Mesothelial cell of epicardium (in vitro differentiated cells): ENCODE measurements around the gene PCA3. TPM values are rescaled to one million over a fixed set of nuclear protein-coding genes. Genes with fewer than 3 reads are reported as not detected.
A peak's percentile ranks its signal among the peaks of the same experiment; 100 is the strongest.

ENCODE experiments used
- DNase-seq, 2 experiments: peaks; one replicate each; pipeline ENCODE4 v3.0.0; 2021; ENCODE audit warnings: low spot score in 2 of 2; ENCODE audit not compliant: unreplicated experiment in 2 of 2
- H3K27ac Mint-ChIP-seq: 2 replicates; pipeline ENCODE4 v1.8.0; 2021; ENCODE audit warnings: mixed read lengths
- H3K27me3 Mint-ChIP-seq: 2 replicates; pipeline ENCODE4 v1.8.0; 2021; ENCODE audit warnings: low read depth, mixed read lengths
- H3K36me3 Mint-ChIP-seq: 2 replicates; pipeline ENCODE4 v1.8.0; 2021; ENCODE audit warnings: mixed read lengths
- H3K4me1 Mint-ChIP-seq: 2 replicates; pipeline ENCODE4 v1.8.0; 2021; ENCODE audit warnings: mixed read lengths
- H3K4me3 Mint-ChIP-seq: 2 replicates; pipeline ENCODE4 v1.8.0; 2021; ENCODE audit warnings: mild to moderate bottlenecking, moderate library complexity, mixed read lengths
- H3K9me3 Mint-ChIP-seq: 2 replicates; pipeline ENCODE4 v1.8.0; 2021; ENCODE audit warnings: mixed read lengths
- CTCF ChIP-seq: fragments of 200-600 bp; sonication (generic); IDR thresholded peaks from one replicate; pipeline ENCODE4 v1.5.0; 2021; ENCODE audit warnings: antibody characterized with exemption; ENCODE audit not compliant: unreplicated experiment
- total RNA-seq: library from RNA; stranded (reverse); gene quantifications from 3 replicates; pipeline ENCODE4 v1.2.1, GENCODE V29; 2021

The PCA3 gene
- total RNA-seq, 1 donor from 2014 or later = not detected

DNA sequence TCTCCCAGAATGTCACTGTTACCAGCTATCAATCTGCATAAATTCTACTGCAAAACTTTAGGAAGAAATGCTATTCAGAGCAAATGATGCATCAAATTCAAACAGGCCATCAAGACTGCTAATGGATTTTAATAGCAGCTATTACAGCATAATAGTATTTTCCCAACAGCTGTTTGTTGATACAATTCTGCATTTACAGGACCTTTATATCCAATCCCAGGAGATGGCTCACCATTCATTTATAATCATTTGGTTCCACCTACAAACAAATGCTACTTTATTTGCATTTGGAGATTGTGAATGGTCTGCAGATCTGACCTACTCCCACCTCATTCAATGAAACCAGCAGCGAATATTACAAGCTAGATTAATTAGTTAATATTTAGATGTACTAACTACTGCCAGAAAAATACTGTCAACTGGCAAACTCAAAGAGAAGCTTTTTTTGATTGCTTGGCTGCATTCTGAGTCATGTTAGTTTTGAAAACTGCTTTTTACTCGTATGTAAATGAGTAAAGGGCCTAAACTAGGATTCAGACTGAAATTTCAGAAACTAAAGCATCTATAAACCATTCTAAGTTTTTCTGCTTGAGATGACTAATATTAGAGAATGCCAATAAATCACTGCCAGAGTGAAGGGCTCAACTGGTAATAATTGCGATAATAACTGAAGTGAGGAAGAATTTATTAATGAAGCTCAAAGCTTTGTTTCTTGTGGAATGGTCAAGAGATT is 7.1 kb upstream of the PCA3 start:
- peaks cover 2% of the 10 kb centered on the region for H3K4me1 Mint-ChIP-seq
- no peak for DNase-seq
- H3K9me3 Mint-ChIP-seq = no peaks in the 10 kb centered on the region
- no peak overlapping the region for H3K4me3 Mint-ChIP-seq
- H3K27me3 Mint-ChIP-seq = peaks cover 10% of the 10 kb centered on the region
- H3K27ac Mint-ChIP-seq = no peak overlapping the region
- TF ChIP-seq CTCF = no peak
- no peaks in the 10 kb centered on the region for H3K36me3 Mint-ChIP-seq

DNA sequence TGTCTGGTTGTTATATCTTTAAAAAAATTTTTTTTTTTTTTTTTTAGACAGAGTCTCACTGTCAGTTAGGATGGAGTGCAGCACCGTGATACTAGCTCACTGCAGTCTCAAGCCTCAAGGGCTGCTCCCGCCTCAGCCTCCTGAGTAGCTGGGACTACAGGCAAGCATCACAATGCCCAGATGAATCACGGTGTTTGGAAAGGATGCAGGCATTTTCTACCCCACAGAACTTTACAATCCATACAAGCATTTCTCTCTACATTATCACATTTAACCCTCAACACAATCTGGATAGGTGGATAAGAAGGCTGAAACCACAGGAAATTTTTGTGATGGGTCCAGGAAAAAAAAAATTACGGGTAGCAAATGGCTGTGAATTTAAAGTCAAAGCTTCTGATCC is 5.8 kb upstream of the PCA3 start:
- H3K27me3 Mint-ChIP-seq = peaks cover 10% of the 10 kb centered on the region
- H3K9me3 Mint-ChIP-seq = no peaks in the 10 kb centered on the region
- H3K36me3 Mint-ChIP-seq = no peaks in the 10 kb centered on the region
- no peak overlapping the region for H3K4me3 Mint-ChIP-seq
- no peak overlapping the region for H3K27ac Mint-ChIP-seq
- DNase-seq = no peak
- H3K4me1 Mint-ChIP-seq = peaks cover 2% of the 10 kb centered on the region
- no peak for TF ChIP-seq CTCF

DNA sequence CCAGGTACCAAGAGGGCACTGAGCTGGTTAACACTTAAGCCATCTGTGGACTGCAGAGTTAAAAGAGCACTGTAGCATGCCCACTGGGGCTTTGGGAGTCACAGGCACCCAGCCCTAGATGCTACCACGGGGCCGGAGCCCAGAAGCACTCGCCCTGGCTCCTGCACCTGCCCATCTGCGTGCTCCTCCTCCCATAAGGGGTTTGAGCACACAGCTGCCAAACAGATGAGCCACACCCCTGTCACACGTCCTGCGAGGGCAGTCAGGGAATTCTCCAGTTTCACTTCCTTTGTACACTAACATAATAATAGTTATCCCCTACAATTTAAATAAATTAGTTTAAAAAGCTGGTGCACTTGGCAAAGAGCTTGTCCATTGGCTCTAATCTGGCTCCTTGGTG is 4.5 kb upstream of the PCA3 start:
- Mint-ChIP-seq H3K4me3 (no peak overlapping the region), H3K27me3 (peaks cover 10% of the 10 kb centered on the region)
- no peak for TF ChIP-seq CTCF

DNA sequence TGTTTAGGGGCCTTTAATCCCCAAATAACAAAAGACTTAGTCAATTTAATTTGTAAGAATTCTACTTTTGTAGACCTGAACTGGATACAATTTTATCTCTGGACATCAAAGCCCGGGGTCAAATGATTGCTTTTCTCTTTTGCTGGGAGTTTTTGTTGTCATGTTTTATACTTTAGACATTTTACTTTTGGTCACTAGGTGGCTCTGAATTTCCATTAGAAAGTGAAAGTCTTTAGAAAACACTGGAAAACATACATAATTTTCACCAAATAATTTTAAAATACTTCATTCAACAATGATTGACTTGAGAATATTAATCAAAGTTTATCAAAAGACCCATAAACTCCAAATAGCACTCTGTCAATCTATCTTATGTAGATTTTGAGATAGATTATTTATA is 2.8 kb upstream of the PCA3 start:
- DNase-seq = no peak
- no peak overlapping the region for H3K4me3 Mint-ChIP-seq
- H3K36me3 Mint-ChIP-seq = no peaks in the 10 kb centered on the region
- no peaks in the 10 kb centered on the region for H3K9me3 Mint-ChIP-seq
- H3K27ac Mint-ChIP-seq = no peak overlapping the region
- peaks cover 10% of the 10 kb centered on the region for H3K27me3 Mint-ChIP-seq
- TF ChIP-seq CTCF = peak; percentile 46
- no peaks in the 10 kb centered on the region for H3K4me1 Mint-ChIP-seq

More for the DNA sequence above, 4.5 kb upstream of the PCA3 start:
- no peak for DNase-seq
- Mint-ChIP-seq H3K4me1 (peaks cover 2% of the 10 kb centered on the region), H3K9me3 (no peaks in the 10 kb centered on the region), H3K27ac (no peak overlapping the region), H3K36me3 (no peaks in the 10 kb centered on the region)

DNA sequence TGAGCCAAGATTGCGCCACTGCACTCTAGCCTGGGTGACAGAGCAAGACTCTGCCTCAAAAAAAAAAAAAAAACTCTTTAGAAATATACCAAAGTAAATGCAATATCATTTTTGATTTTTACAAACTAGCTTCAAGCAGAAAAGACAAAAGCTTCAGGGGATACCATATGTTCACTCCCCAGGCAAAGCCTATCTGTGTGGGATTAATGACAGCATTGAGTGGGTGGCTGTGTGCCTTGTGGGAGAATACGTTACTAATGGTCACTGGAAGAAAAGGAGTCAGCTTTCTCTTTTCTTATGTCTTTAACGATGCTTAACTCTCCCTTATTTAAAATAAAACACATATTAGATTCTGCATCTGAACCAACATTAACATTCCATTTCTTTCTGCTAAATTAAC is 1.9 kb downstream of the PCA3 start:
- Mint-ChIP-seq H3K4me1 (no peaks in the 10 kb centered on the region), H3K27me3 (peaks cover 2% of the 10 kb centered on the region), H3K9me3 (no peaks in the 10 kb centered on the region), H3K36me3 (no peaks in the 10 kb centered on the region), H3K4me3 (no peak overlapping the region), H3K27ac (no peak overlapping the region)
- TF ChIP-seq CTCF = no peak
- DNase-seq = no peak
